Gastroesophageal sphincter (tissue), 3 donors: ENCODE data around the gene SCIN.

Source experiments
- CTCF ChIP-seq, 4 experiments: fragments of 200-600 bp in 2 of 4; fragments of 450-650 bp in 2 of 4; sonication (generic) in 1 of 4; IDR thresholded peaks; one replicate each; pipeline ENCODE4 v1.5.1; 2017 to 2019; ENCODE audit warnings: antibody characterized with exemption in 4 of 4, mild to moderate bottlenecking in 2 of 4, moderate library complexity in 2 of 4
- EP300 ChIP-seq: sonication (generic); formaldehyde crosslinking; IDR thresholded peaks from one replicate; pipeline ENCODE4 v1.6.1; 2017; ENCODE audit warnings: antibody characterized with exemption, mild to moderate bottlenecking
- POLR2A ChIP-seq, 2 donors: fragments of 450-650 bp; IDR thresholded peaks; one replicate each; pipeline ENCODE4 v1.6.1; 2017; ENCODE audit warnings: antibody characterized with exemption in 2 of 2, mild to moderate bottlenecking in 2 of 2, moderate library complexity in 1 of 2

- TF ChIP-seq CTCF (IDR thresholded peaks at IDR 0.05) (no peak), POLR2A (IDR thresholded peaks at IDR 0.05) (no peak), EP300 (no peak)
These were observed 11.4 kb downstream of the SCIN start for GRCh38 chr7:12581897-12582296.
